HEK293T (cell line): ENCODE measurements around the gene ZNF564.

Source experiments
- CTCF ChIA-PET: fragments of 350-600 bp; formaldehyde crosslinking; extraction: SDS; loops from one replicate; lab custom pipeline; 2021; ENCODE audit warnings: antibody characterized with exemption, inconsistent platforms; lab: Yijun Ruan, JAX
- POLR2A ChIA-PET: fragments of 350-600 bp; formaldehyde crosslinking; extraction: SDS; loops from one replicate; lab custom pipeline; 2020; ENCODE audit warnings: antibody characterized with exemption, inconsistent platforms; lab: Yijun Ruan, JAX
- DNase-seq: peaks from one replicate; pipeline ENCODE4 v3.0.0; 2012; ENCODE audit warnings: mixed read lengths; ENCODE audit errors: extremely low spot score
- ARNT ChIP-seq: fragments of 450-650 bp; IDR thresholded peaks from 2 replicates; pipeline ENCODE4 v1.6.1; 2017; ENCODE audit warnings: mild to moderate bottlenecking
- BHLHE40 ChIP-seq: fragments of 450-650 bp; IDR thresholded peaks from 2 replicates; pipeline ENCODE4 v1.6.1; 2016; ENCODE audit warnings: mild to moderate bottlenecking, moderate library complexity, borderline replicate concordance
- CTBP1 ChIP-seq: fragments of 450-650 bp; IDR thresholded peaks from 2 replicates; pipeline ENCODE4 v1.6.1; 2016; ENCODE audit warnings: borderline replicate concordance
- ELF4 ChIP-seq: fragments of 450-650 bp; IDR thresholded peaks from 2 replicates; pipeline ENCODE4 v1.6.1; 2017; ENCODE audit warnings: antibody characterized with exemption
- FOXA1 ChIP-seq: fragments of 450-650 bp; IDR thresholded peaks from 2 replicates; pipeline ENCODE4 v1.6.1; 2016; ENCODE audit warnings: mild to moderate bottlenecking
- FOXK2 ChIP-seq: fragments of 450-650 bp; IDR thresholded peaks from 2 replicates; pipeline ENCODE4 v1.6.1; 2016; ENCODE audit warnings: mild to moderate bottlenecking
- FOXM1 ChIP-seq: fragments of 450-650 bp; IDR thresholded peaks from 2 replicates; pipeline ENCODE4 v1.6.1; 2017; ENCODE audit warnings: mild to moderate bottlenecking, borderline replicate concordance
- HDGF ChIP-seq: fragments of 450-650 bp; IDR thresholded peaks from 2 replicates; pipeline ENCODE4 v1.6.1; 2017; ENCODE audit warnings: antibody characterized with exemption, borderline replicate concordance
- L3MBTL2 ChIP-seq: fragments of 450-650 bp; conservative IDR thresholded peaks from 2 replicates; pipeline ENCODE4 v1.6.1; 2016; ENCODE audit warnings: mild to moderate bottlenecking
- LEF1 ChIP-seq: fragments of 450-650 bp; IDR thresholded peaks from 2 replicates; pipeline ENCODE4 v1.6.1; 2017; ENCODE audit warnings: mild to moderate bottlenecking, borderline replicate concordance
- NFRKB ChIP-seq: fragments of 450-650 bp; IDR thresholded peaks from 2 replicates; pipeline ENCODE4 v1.6.1; 2016; ENCODE audit warnings: mild to moderate bottlenecking, moderate library complexity
- SP1 ChIP-seq: fragments of 450-650 bp; IDR thresholded peaks from 2 replicates; pipeline ENCODE4 v1.6.1; 2017
- SUZ12 ChIP-seq: fragments of 450-650 bp; IDR thresholded peaks from 2 replicates; pipeline ENCODE4 v1.6.1; 2016; ENCODE audit warnings: mild to moderate bottlenecking
- TARDBP ChIP-seq: fragments of 450-650 bp; IDR thresholded peaks from 2 replicates; pipeline ENCODE4 v1.6.1; 2016
- ZNF384 ChIP-seq: fragments of 450-650 bp; IDR thresholded peaks from 2 replicates; pipeline ENCODE4 v1.6.1; 2016
- TF ChIP-seq, protein P1 (sequence below): fragments of 450-650 bp; IDR thresholded peaks from 2 replicates; pipeline ENCODE4 v1.6.1; 2016

ZNF564 gene

DNA sequence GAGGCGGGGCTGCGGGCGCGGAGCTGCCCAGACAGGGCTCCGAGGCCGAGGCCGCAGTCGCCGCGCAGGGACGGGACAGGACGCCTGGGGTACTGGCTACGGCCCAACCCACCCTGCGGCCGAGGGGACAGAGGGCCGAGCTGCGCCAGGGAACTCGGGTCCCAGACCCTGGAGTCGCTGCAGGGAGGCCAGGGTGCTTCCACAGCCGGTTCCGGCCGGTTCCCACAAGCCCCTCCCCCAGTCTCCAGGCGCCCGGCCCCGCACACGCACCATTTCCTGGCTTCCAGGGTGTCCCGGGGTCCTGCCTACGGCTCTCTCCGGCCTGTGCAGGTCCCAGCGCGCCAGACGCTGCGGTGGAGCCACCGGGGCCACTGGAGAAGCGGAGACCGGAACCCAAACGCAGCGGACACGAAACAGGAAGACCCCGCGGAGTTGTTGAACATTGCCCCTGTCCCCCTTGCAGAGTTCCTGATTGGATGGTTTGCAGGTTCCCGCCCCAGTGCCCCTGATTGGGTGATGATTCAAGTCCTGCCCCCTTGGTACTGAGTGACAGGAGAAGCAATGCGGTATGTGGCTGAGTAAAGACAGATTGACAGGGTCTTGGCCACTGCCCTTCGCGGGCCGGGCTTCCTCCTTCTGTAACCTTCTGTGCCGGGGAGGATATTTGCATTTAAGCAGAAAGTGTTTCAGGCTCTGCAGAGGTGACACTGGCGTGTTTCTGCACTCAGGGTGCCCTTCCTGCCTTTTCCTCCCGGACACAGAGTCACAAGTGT lies at the start of gene ZNF564:
Gene ZNF564, minus strand, starts transcription at position 423 of the 773 bp plus-strand sequence. Its CDS starts 150 bp downstream, at position 273.
- peak; percentile 94 for DNase-seq
- ChIA-PET POLR2A (interaction anchor here (0.9 to 1.2 kb wide), 2 partner anchors 59 to 66 kb away, joined by 6 read pairs; partner anchors contain the start of genes ZNF490, ZNF709 and ZNF791), CTCF (no interaction called here)
- peak; percentile 68; the same call in 1 of the 2 replicates for TF ChIP-seq CTBP1
- peak; percentile 34; the same call in 1 of the 2 replicates for TF ChIP-seq LEF1
- TF ChIP-seq ARNT, result no peak
- peak; percentile 62 for TF ChIP-seq L3MBTL2
- TF ChIP-seq FOXM1, result no peak
- TF ChIP-seq FOXK2, result no peak
- TF ChIP-seq NFRKB, result no peak
- TF ChIP-seq HDGF, result no peak
- peak; percentile 71 for TF ChIP-seq ELF4
- no peak for TF ChIP-seq FOXA1
- no peak for TF ChIP-seq BHLHE40
- no peak for TF ChIP-seq ZNF384
- no peak for TF ChIP-seq SUZ12
- TF ChIP-seq TARDBP, result no peak
- TF ChIP-seq, protein P1, sequence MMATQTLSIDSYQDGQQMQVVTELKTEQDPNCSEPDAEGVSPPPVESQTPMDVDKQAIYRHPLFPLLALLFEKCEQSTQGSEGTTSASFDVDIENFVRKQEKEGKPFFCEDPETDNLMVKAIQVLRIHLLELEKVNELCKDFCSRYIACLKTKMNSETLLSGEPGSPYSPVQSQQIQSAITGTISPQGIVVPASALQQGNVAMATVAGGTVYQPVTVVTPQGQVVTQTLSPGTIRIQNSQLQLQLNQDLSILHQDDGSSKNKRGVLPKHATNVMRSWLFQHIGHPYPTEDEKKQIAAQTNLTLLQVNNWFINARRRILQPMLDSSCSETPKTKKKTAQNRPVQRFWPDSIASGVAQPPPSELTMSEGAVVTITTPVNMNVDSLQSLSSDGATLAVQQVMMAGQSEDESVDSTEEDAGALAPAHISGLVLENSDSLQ, result peak; percentile 100
- no peak for TF ChIP-seq SP1

DNA sequence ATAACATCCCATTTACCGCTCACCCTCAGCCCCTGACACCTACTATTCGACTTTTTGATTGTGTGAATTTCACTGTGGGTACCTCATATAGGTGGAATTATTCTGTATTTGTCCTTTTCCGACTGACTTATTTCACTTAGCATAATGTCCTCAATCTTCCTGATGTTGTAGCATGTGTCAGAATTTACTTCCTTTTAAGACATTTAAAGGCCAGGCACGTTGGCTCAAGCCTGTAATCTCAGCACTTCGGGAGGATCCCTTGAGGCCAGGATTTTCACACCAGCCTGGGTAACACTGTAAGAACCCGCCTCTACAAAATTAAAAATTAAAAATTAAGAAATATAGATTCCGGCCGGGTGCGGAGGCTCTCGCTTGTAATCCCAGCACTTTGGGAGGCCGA lies 46.3 kb upstream of the ZNF564 start:
- TF ChIP-seq CTBP1 (no peak), FOXM1 (no peak), FOXA1 (no peak), BHLHE40 (no peak), NFRKB (no peak), SP1 (no peak), LEF1 (no peak), ZNF384 (no peak), FOXK2 (no peak), ELF4 (no peak)
- ChIA-PET CTCF (no interaction called here), POLR2A (no interaction called here)
- no peak for DNase-seq

DNA sequence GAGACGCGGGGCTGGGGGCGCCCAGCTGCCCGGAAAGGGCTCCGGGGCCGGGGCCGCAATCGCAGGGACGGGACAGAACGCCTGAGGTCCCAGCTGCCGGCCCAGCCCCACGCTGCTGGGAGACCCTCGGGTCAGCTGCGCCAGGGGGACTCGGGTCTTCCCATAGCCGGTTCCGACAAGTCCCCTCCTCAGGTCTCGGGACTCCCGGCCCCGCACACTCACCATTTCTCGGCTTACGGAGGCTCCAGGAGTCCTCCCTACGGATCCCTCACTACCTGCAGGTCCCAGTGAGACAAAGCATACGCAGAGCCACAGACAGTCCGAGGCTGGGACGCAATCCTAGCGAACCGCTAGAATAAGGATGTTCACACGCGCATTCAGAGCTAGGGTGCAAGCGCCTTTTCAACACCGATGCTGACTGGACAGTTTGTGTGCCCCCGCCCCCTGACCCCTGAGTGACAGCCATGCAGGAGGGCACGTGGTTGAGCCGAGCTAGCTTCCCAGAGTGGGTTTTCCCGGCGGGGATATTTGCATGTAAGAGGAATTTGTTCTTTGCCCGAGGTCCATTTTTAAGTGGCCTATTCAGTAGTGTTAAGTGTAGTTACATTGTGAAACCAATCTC lies 45.8 kb upstream of the ZNF564 start:
- ChIA-PET CTCF (no interaction called here), POLR2A (no interaction called here)
- no peak for DNase-seq
- TF ChIP-seq FOXM1 (no peak), SUZ12 (no peak), ZNF384 (no peak), HDGF (no peak), ELF4 (no peak), CTBP1 (no peak), FOXA1 (no peak), SP1 (no peak), TARDBP (no peak), L3MBTL2 (no peak), NFRKB (no peak), LEF1 (no peak), BHLHE40 (no peak), FOXK2 (no peak), ARNT (no peak)
- TF ChIP-seq, protein P1, result no peak

DNA sequence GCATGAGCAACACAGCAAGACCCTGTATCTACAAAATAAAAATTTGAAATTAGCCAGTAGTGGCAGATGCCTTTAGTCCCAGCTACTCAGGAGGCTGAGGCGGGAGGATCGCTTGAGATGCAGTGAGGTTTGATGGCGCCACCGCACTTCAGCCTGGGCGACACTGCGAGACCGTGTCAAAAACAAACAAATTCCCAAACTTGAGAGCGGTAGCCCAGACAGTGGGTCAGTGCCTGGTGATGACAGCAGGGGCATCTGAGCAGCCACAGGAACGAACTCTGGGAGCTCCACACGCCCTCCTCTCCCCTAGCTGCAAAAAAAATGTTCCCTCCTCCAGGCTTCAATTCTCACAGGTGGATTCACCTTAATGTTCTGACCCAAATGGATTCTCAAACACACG lies 45.2 kb upstream of the ZNF564 start:
- TF ChIP-seq FOXM1 (no peak), TARDBP (no peak), L3MBTL2 (no peak), ARNT (no peak), FOXA1 (no peak), HDGF (no peak), FOXK2 (no peak), SP1 (no peak), ZNF384 (no peak), CTBP1 (no peak), ELF4 (no peak), BHLHE40 (no peak), SUZ12 (no peak), LEF1 (no peak), NFRKB (no peak)
- TF ChIP-seq, protein P1, result no peak
- ChIA-PET POLR2A (no interaction called here), CTCF (no interaction called here)
- no peak for DNase-seq

DNA sequence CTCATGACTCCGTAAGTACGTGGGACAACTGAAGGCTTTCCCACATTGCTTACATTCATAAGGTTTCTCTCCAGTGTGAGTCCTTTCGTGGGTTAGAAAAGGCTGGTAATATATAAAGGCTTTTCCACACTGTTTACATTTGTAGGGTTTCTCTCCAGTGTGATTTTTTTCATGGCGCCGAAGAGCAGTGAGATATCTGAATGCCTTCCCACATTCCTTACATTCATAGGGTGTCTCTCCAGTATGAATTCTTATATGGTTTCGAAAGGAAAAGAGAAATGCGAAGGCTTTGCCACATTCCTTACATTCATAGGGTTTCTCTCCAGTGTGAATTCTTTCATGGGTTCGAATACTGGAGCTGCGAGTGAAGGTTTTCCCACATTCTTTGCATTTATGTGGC lies 29.8 kb upstream of the ZNF564 start:
- ChIA-PET CTCF (no interaction called here), POLR2A (no interaction called here)
- TF ChIP-seq CTBP1 (no peak), SP1 (no peak), TARDBP (no peak), FOXM1 (no peak), LEF1 (no peak), ELF4 (no peak), HDGF (no peak), SUZ12 (no peak), L3MBTL2 (no peak), BHLHE40 (no peak), ZNF384 (no peak), ARNT (no peak), FOXK2 (no peak), NFRKB (no peak), FOXA1 (no peak)
- TF ChIP-seq, protein P1, result no peak
- no peak for DNase-seq
